Right atrium auricular region (tissue), 2 donors: ENCODE measurements around the gene ANO4. TPM values are rescaled to one million over a fixed set of nuclear protein-coding genes. Genes with fewer than 3 reads are reported as not detected.

Source experiments
- DNase-seq: peaks from one replicate; pipeline ENCODE4 v3.0.0-alpha.2; 2019; ENCODE audit warnings: low spot score
- H3K27ac ChIP-seq, 2 donors: fragments of 200-600 bp; sonication (generic); 1 replicate in 1 of 2; 2 replicates in 1 of 2; pipeline ENCODE4 v1.5.1; 2016 to 2019
- H3K27me3 ChIP-seq, 2 donors: fragments of 200-600 bp; sonication (generic); one replicate each; pipeline versions ENCODE4 v1.5.1 to v1.6.0; 2017 to 2019
- H3K36me3 ChIP-seq: fragments of 200-600 bp; sonication (generic); one replicate; pipeline ENCODE4 v1.5.1; 2016
- H3K4me1 ChIP-seq, 2 donors: fragments of 200-600 bp; sonication (generic); one replicate each; pipeline versions ENCODE4 v1.5.1 to v1.6.0; 2017 to 2019
- H3K4me3 ChIP-seq, 2 donors: fragments of 200-600 bp; sonication (generic); 1 replicate in 1 of 2; 2 replicates in 1 of 2; pipeline ENCODE4 v1.5.1; 2017 to 2019; ENCODE audit warnings: mild to moderate bottlenecking in 1 of 2, moderate library complexity in 1 of 2
- H3K9me3 ChIP-seq, 2 donors: fragments of 200-600 bp; sonication (generic); one replicate each; pipeline ENCODE4 v1.5.1; 2019
- total RNA-seq, 2 donors: library from RNA; depleted of rRNA; stranded (reverse); fragments of >200 nt; gene quantifications; one replicate each; pipeline ENCODE4 v1.1.0, GENCODE V29; 2016
- TF ChIP-seq, protein P1 (sequence below), 2 donors: fragments of 200-600 bp; sonication (generic); IDR thresholded peaks; one replicate each; pipeline ENCODE4 v1.5.1; 2019; ENCODE audit warnings: antibody characterized with exemption in 2 of 2

ANO4 gene
- total RNA-seq, 2 donors from 2014 or later, result 0.47 TPM; not detected in 1

DNA sequence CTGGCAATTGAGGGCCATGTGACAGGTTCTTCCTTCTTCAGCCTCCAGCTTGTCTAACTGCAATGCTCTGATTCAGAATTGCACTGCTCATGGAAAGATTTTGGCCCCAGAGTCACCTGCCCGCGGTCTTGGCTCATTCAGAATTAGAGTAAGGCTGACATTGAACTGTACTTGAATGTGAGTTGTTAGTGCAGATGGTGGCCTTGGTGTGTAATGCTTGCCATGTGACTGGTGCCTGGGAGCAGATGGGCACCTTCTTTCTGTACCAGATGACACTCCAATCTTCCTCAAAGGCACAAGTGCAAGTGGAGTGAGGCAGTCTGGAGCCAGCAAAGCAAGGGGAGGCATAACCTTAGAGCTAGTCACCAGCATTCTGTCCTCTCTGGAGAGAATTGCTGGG lies 36.5 kb upstream of the ANO4 start:
- no peak for DNase-seq
- Histone ChIP-seq H3K4me3 (no peak overlapping the region), H3K4me1 (no peaks in the 10 kb centered on the region), H3K27me3 (no peaks in the 10 kb centered on the region), H3K36me3 (no peaks in the 10 kb centered on the region), H3K9me3 (peaks cover 0 to 7% of the 10 kb centered on the region in 2 donors), H3K27ac (no peak overlapping the region)
- TF ChIP-seq, protein P1, sequence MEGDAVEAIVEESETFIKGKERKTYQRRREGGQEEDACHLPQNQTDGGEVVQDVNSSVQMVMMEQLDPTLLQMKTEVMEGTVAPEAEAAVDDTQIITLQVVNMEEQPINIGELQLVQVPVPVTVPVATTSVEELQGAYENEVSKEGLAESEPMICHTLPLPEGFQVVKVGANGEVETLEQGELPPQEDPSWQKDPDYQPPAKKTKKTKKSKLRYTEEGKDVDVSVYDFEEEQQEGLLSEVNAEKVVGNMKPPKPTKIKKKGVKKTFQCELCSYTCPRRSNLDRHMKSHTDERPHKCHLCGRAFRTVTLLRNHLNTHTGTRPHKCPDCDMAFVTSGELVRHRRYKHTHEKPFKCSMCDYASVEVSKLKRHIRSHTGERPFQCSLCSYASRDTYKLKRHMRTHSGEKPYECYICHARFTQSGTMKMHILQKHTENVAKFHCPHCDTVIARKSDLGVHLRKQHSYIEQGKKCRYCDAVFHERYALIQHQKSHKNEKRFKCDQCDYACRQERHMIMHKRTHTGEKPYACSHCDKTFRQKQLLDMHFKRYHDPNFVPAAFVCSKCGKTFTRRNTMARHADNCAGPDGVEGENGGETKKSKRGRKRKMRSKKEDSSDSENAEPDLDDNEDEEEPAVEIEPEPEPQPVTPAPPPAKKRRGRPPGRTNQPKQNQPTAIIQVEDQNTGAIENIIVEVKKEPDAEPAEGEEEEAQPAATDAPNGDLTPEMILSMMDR (IDR thresholded peaks at IDR 0.05), result no peak

DNA sequence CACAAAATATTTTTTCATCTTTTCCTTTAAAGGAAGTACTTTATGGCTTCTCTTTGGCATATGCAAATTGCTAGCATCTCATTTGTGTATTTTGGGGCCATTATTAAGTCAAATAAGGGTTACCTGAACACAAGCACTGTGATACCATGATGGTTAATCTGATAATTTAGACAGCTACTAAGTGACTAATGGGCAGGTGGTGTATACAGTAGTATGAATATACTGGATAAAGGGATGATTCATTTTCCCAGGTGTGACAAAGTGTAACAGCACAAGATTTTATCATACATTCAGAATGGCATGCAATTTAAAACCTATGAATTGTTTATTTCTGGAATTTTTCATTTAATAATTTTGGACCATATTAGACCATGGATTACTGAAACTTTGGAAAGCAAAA lies 27.2 kb upstream of the ANO4 start:
- H3K27ac ChIP-seq, result no peak overlapping the region
- TF ChIP-seq, protein P1 (IDR thresholded peaks at IDR 0.05), result no peak
- H3K36me3 ChIP-seq, result no peaks in the 10 kb centered on the region
- no peak for DNase-seq
- no peaks in the 10 kb centered on the region for H3K9me3 ChIP-seq
- no peaks in the 10 kb centered on the region for H3K27me3 ChIP-seq
- no peak overlapping the region for H3K4me3 ChIP-seq
- no peaks in the 10 kb centered on the region for H3K4me1 ChIP-seq

- no peaks in the 10 kb centered on the region for H3K4me1 ChIP-seq
- no peak for DNase-seq
Observed at GRCh38 chr12:100767950-100768349, 26.6 kb upstream of the ANO4 start.

GRCh38 chr12:100778967-100779590 lies 15.5 kb upstream of the ANO4 start:
- no peak overlapping the region for H3K4me3 ChIP-seq
- no peaks in the 10 kb centered on the region for H3K9me3 ChIP-seq
- TF ChIP-seq, protein P1 (IDR thresholded peaks at IDR 0.05), result no peak
- H3K27me3 ChIP-seq, result no peaks in the 10 kb centered on the region
- no peak for DNase-seq
- H3K4me1 ChIP-seq, result no peaks in the 10 kb centered on the region
- no peaks in the 10 kb centered on the region for H3K36me3 ChIP-seq
- no peak overlapping the region for H3K27ac ChIP-seq

More at GRCh38 chr12:100767950-100768349, 26.6 kb upstream of the ANO4 start:
- TF ChIP-seq, protein P1 (IDR thresholded peaks at IDR 0.05), result no peak
- Histone ChIP-seq H3K9me3 (no peaks in the 10 kb centered on the region), H3K36me3 (no peaks in the 10 kb centered on the region), H3K4me3 (no peak overlapping the region), H3K27ac (no peak overlapping the region), H3K27me3 (no peaks in the 10 kb centered on the region)

- Histone ChIP-seq H3K9me3 (no peaks in the 10 kb centered on the region), H3K27me3 (no peaks in the 10 kb centered on the region), H3K27ac (no peak overlapping the region), H3K4me3 (no peak overlapping the region), H3K36me3 (no peaks in the 10 kb centered on the region), H3K4me1 (no peaks in the 10 kb centered on the region)
- TF ChIP-seq, protein P1 (IDR thresholded peaks at IDR 0.05), result no peak
- DNase-seq, result no peak
Observed at GRCh38 chr12:100789146-100789545, 5.4 kb upstream of the ANO4 start.

- Histone ChIP-seq H3K4me1 (no peaks in the 10 kb centered on the region), H3K27ac (no peak overlapping the region), H3K4me3 (no peak overlapping the region), H3K36me3 (no peaks in the 10 kb centered on the region), H3K27me3 (no peaks in the 10 kb centered on the region), H3K9me3 (no peaks in the 10 kb centered on the region)
- TF ChIP-seq, protein P1 (IDR thresholded peaks at IDR 0.05), result no peak
- DNase-seq, result no peak
Observed at GRCh38 chr12:100789975-100790374, 4.6 kb upstream of the ANO4 start.
